B cell (primary cell): Measurements from ENCODE around the gene F12. TPM values are rescaled to one million over a fixed set of nuclear protein-coding genes. Genes with fewer than 3 reads are reported as not detected.

Experiments
- ATAC-seq: fragments of 200-7000 bp; cut with Tn5 transposase; one replicate; pipeline ENCODE4 v1.10.0; 2021; ENCODE audit warnings: low read depth, mild to moderate bottlenecking, moderate number of reproducible peaks, moderate library complexity
- CTCF ChIA-PET: fragments of 350-600 bp; sonication (Branson Sonifier 250); formaldehyde crosslinking; loops from one replicate; lab custom pipeline; 2021; ENCODE audit warnings: antibody characterized with exemption, inconsistent platforms; lab: Charles Lee
- POLR2A ChIA-PET: fragments of 350-600 bp; sonication (Branson Sonifier 250); formaldehyde crosslinking; loops from one replicate; lab custom pipeline; 2021; ENCODE audit warnings: antibody characterized with exemption; lab: Charles Lee
- DNase-seq: peaks from one replicate; pipeline ENCODE4 v3.0.0; 2013
- H2AFZ ChIP-seq: 2 replicates; pipeline ENCODE4 v1.6.1; 2012; ENCODE audit warnings: mild to moderate bottlenecking, low read depth, low read length; ENCODE audit not compliant: insufficient read depth, poor library complexity, severe bottlenecking
- H3K27ac ChIP-seq, 2 donors: 1 replicate in 1 of 2; 2 replicates in 1 of 2; pipeline ENCODE4 v1.5.1; 2012 to 2013; ENCODE audit warnings: low read length in 2 of 2, mild to moderate bottlenecking in 2 of 2, moderate library complexity in 1 of 2
- H3K27me3 ChIP-seq, 4 experiments: fragments of 200-600 bp in 1 of 4; sonication (generic) in 1 of 4; replicated peaks in 1 of 4; 1 replicate in 2 of 4; 2 replicates in 2 of 4; pipeline versions ENCODE4 v1.6.1 to v1.7.0; 2013 to 2016; ENCODE audit warnings: low read length in 3 of 4, mild to moderate bottlenecking in 2 of 4, mixed read lengths in 1 of 4, moderate library complexity in 1 of 4; ENCODE audit not compliant: insufficient read depth in 4 of 4, control insufficient read depth in 3 of 4; ENCODE audit errors: control extremely low read depth in 1 of 4
- H3K36me3 ChIP-seq, 2 experiments: replicated peaks in 1 of 2; 1 replicate in 1 of 2; 2 replicates in 1 of 2; pipeline versions ENCODE4 v1.6.1 to v1.7.1; 2013; ENCODE audit warnings: low read length in 1 of 2; ENCODE audit not compliant: insufficient read depth in 2 of 2, control insufficient read depth in 1 of 2; ENCODE audit errors: control extremely low read depth in 1 of 2, extremely low read depth in 1 of 2
- H3K4me1 ChIP-seq, 2 donors: fragments of 200-600 bp in 1 of 2; sonication (generic) in 1 of 2; 1 replicate in 1 of 2; 2 replicates in 1 of 2; pipeline versions ENCODE4 v1.5.1 to v1.6.1; 2013 to 2017; ENCODE audit warnings: low read length in 2 of 2; ENCODE audit not compliant: control insufficient read depth in 2 of 2, insufficient read depth in 2 of 2
- H3K4me2 ChIP-seq: replicated peaks from 2 replicates; pipeline ENCODE3; 2012; ENCODE audit warnings: mild to moderate bottlenecking, low read depth, low read length; ENCODE audit not compliant: poor library complexity, severe bottlenecking
- H3K4me3 ChIP-seq, 5 experiments: fragments of 200-600 bp in 1 of 5; sonication (generic) in 1 of 5; 1 replicate in 3 of 5; 2 replicates in 2 of 5; pipeline versions ENCODE4 v1.5.1 to v1.7.0; 2011 to 2016; ENCODE audit warnings: low read length in 4 of 5, mild to moderate bottlenecking in 4 of 5, low read depth in 2 of 5, control low read depth in 1 of 5, moderate library complexity in 1 of 5; ENCODE audit not compliant: insufficient read depth in 1 of 5; ENCODE audit errors: control extremely low read depth in 1 of 5, extremely low read depth in 1 of 5
- H3K79me2 ChIP-seq: fragments of 200-600 bp; sonication (generic); one replicate; pipeline ENCODE4 v1.6.0; 2016; ENCODE audit warnings: low read length; ENCODE audit not compliant: control insufficient read depth, insufficient read depth
- H3K9ac ChIP-seq: fragments of 200-600 bp; sonication (generic); 2 replicates; pipeline ENCODE4 v1.6.1; 2017; ENCODE audit warnings: mild to moderate bottlenecking, low read length, moderate library complexity
- H3K9me3 ChIP-seq, 3 donors: one replicate each; pipeline versions ENCODE4 v1.6.1 to v1.7.1; 2013; ENCODE audit warnings: low read length in 2 of 3; ENCODE audit not compliant: control insufficient read depth in 2 of 3, insufficient read depth in 1 of 3; ENCODE audit errors: control extremely low read depth in 1 of 3
- H4K20me1 ChIP-seq: 2 replicates; pipeline ENCODE4 v1.6.0; 2012; ENCODE audit warnings: mild to moderate bottlenecking, low read length; ENCODE audit not compliant: insufficient read depth, control insufficient read depth, poor library complexity, severe bottlenecking
- H3K27ac Mint-ChIP-seq: one replicate; pipeline ENCODE4 v1.8.0; 2021; ENCODE audit warnings: mixed read lengths
- H3K27me3 Mint-ChIP-seq: one replicate; pipeline ENCODE4 v1.8.0; 2021; ENCODE audit warnings: mixed read lengths
- H3K4me1 Mint-ChIP-seq: one replicate; pipeline ENCODE4 v1.8.0; 2021; ENCODE audit warnings: mixed read lengths
- H3K4me3 Mint-ChIP-seq: one replicate; pipeline ENCODE4 v1.8.0; 2021; ENCODE audit warnings: mixed read lengths
- H3K9me3 Mint-ChIP-seq: one replicate; pipeline ENCODE4 v1.8.0; 2022; ENCODE audit warnings: mixed read lengths; ENCODE audit not compliant: insufficient read depth
- EZH2 ChIP-seq: IDR thresholded peaks from 2 replicates; pipeline ENCODE4 v1.6.1; 2012; ENCODE audit warnings: borderline replicate concordance, low read depth, mild to moderate bottlenecking, moderate library complexity, low read length; ENCODE audit not compliant: insufficient read depth, poor library complexity, severe bottlenecking
- WGBS: methylation state at CpG from one replicate; pipeline ENCODE4 v1.1.5; 2013; ENCODE audit warnings: missing lambda C conversion rate; ENCODE audit not compliant: insufficient coverage; 5-methylcytosine and 5-hydroxymethylcytosine counted together
- intact Hi-C: fragments of 100-400 bp; cut with micrococcal nuclease; formaldehyde crosslinking; loops from one replicate; pipeline ENCODE4 v1.10.0; 2022
- polyA plus RNA-seq: library from polyadenylated mRNA; depleted of rRNA; stranded (reverse); fragments of >200 nt; gene quantifications from 2 replicates; pipeline ENCODE4 v1.2.3, GENCODE V29; 2012
- total RNA-seq, 2 donors: library from RNA; stranded (reverse); fragments of 120-200 nt in 1 of 2; gene quantifications; 1 replicate in 1 of 2; 2 replicates in 1 of 2; pipeline versions ENCODE4 v1.2.3 to v1.2.4, GENCODE V29; 2013 to 2022
- TF ChIP-seq, protein P1 (sequence below): fragments of 200-600 bp; IDR thresholded peaks from one replicate; pipeline ENCODE4 v1.8.0; 2022; ENCODE audit warnings: antibody characterized with exemption, mild to moderate bottlenecking

F12 gene
- total and polyA plus RNA-seq, 2 donors (not counting 1 experiment from before 2014, with no cell fraction given) = 3.1 TPM; not detected in 1

DNA sequence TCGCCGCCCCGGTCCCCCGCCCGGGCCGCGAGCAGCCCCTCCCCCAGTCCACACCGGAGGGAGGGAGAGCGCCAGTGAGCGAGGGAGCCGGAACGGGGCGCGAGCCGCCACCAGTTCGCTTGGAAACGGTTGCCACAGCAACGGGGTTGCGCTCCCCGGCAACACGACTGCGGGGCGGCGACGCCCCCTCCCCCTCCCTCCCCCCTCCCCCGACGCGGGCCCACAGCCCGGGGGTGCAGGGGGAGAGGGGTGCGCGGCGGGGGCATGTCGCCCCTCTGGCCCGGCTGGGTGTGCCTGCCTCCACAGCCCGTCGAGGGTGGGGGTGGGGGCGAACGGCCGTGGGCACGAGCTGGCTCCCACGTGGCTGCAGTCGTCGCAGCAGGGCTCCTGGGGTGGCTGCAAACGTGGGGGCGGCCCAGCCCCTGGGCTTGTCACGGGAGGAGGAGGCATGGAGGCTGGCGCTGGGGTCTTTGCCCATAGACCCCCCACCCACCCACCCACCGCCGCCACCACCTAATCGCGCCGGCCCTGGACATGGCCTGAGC lies 37.8 kb upstream of the F12 start:
- peak overlapping the region; percentile 72 for H3K9ac ChIP-seq
- TF ChIP-seq, protein P1, sequence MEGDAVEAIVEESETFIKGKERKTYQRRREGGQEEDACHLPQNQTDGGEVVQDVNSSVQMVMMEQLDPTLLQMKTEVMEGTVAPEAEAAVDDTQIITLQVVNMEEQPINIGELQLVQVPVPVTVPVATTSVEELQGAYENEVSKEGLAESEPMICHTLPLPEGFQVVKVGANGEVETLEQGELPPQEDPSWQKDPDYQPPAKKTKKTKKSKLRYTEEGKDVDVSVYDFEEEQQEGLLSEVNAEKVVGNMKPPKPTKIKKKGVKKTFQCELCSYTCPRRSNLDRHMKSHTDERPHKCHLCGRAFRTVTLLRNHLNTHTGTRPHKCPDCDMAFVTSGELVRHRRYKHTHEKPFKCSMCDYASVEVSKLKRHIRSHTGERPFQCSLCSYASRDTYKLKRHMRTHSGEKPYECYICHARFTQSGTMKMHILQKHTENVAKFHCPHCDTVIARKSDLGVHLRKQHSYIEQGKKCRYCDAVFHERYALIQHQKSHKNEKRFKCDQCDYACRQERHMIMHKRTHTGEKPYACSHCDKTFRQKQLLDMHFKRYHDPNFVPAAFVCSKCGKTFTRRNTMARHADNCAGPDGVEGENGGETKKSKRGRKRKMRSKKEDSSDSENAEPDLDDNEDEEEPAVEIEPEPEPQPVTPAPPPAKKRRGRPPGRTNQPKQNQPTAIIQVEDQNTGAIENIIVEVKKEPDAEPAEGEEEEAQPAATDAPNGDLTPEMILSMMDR = no peak
- no peak for TF ChIP-seq EZH2
- no peaks in the 10 kb centered on the region for H3K9me3 ChIP-seq
- intact Hi-C loops = loop anchor here (2.0 kb wide), 1 partner anchor 42 kb away; no protein-coding TSS in a partner anchor
- peaks cover 34 to 50% of the 10 kb centered on the region in 2 donors for H3K4me1 ChIP-seq
- peaks cover 0 to 14% (median 0%) of the 10 kb centered on the region in 4 experiments for H3K27me3 ChIP-seq
- H3K4me3 ChIP-seq = peak overlapping the region in 3 of 5 experiments; percentile 49 to 66 (median 60)
- CTCF ChIA-PET = interaction anchor here (1.3 to 21.3 kb wide), 5 partner anchors 8 to 57 kb away, joined by 3 to 628 read pairs (median 62); partner anchors contain the start of genes F12, GRK6 and PFN3
- H3K27ac ChIP-seq = peak overlapping the region in 1 of 2 donors; percentile 75
- peak; percentile 29 for ATAC-seq
- H3K4me2 ChIP-seq = peak overlapping the region; percentile 93
- Mint-ChIP-seq H3K9me3 (no peaks in the 10 kb centered on the region), H3K4me3 (peak overlapping the region; percentile 82), H3K27ac (no peak overlapping the region), H3K4me1 (peaks cover 52% of the 10 kb centered on the region), H3K27me3 (no peaks in the 10 kb centered on the region)
- no peak overlapping the region for H2AFZ ChIP-seq
- peaks cover 46% of the 10 kb centered on the region for H4K20me1 ChIP-seq
- H3K36me3 ChIP-seq = peaks cover 0 to 10% of the 10 kb centered on the region in 2 experiments
- H3K79me2 ChIP-seq = peaks cover 10% of the 10 kb centered on the region
- POLR2A ChIA-PET = interaction anchor here (0.5 to 10.8 kb wide), 8 partner anchors 8 to 698 kb away, joined by 3 to 103 read pairs (median 8); partner anchors contain the start of gene GRK6
- DNase-seq = peak; percentile 82
- 0% methylated on average over 15 of the region's 52 CpGs for WGBS
